Lower lobe of right lung (tissue), 2 donors: ENCODE measurements around the gene CDK11B. TPM values are rescaled to one million over a fixed set of nuclear protein-coding genes. Genes with fewer than 3 reads are reported as not detected.

Experiments
- ATAC-seq, 2 donors: fragments of 200-7000 bp; cut with Tn5 transposase; one replicate each; pipeline ENCODE4 v1.9.1; 2020 to 2022; ENCODE audit warnings: mild to moderate bottlenecking in 2 of 2, moderate library complexity in 2 of 2
- DNase-seq: peaks from one replicate; pipeline ENCODE4 v3.0.0-alpha.2; 2020
- H3K27ac ChIP-seq: fragments of 200-600 bp; one replicate; pipeline ENCODE4 v1.8.0; 2022
- H3K27me3 ChIP-seq: fragments of 200-600 bp; one replicate; pipeline ENCODE4 v1.8.0; 2022; ENCODE audit warnings: low read depth
- H3K36me3 ChIP-seq: fragments of 200-600 bp; one replicate; pipeline ENCODE4 v1.8.0; 2022; ENCODE audit warnings: mild to moderate bottlenecking
- H3K4me1 ChIP-seq: fragments of 200-600 bp; one replicate; pipeline ENCODE4 v1.8.0; 2022
- H3K4me3 ChIP-seq: fragments of 200-600 bp; one replicate; pipeline ENCODE4 v1.8.0; 2022; ENCODE audit warnings: mild to moderate bottlenecking
- H3K9me3 ChIP-seq: fragments of 200-600 bp; one replicate; pipeline ENCODE4 v1.8.0; 2022
- CTCF ChIP-seq: fragments of 200-600 bp; IDR thresholded peaks from one replicate; pipeline ENCODE4 v1.8.0; 2022; ENCODE audit warnings: antibody characterized with exemption, mild to moderate bottlenecking
- intact Hi-C: fragments of 100-400 bp; cut with DNase I; formaldehyde crosslinking; loops from one replicate; pipeline ENCODE4 v1.11.0; 2022
- total RNA-seq: library from RNA; stranded (reverse); fragmentation: NEBNext Ultra II Directional; extraction: Animal tissue kit (Norgen Biotek cat#: 25700); gene quantifications from one replicate; pipeline ENCODE4 v1.2.1, GENCODE V29; 2021
- donor health status: DM: no; HTN: yes; CAD: no; lungs with severe emphysema.

The CDK11B gene
- total RNA-seq, 1 donor from 2014 or later, result 23.0 TPM

DNA sequence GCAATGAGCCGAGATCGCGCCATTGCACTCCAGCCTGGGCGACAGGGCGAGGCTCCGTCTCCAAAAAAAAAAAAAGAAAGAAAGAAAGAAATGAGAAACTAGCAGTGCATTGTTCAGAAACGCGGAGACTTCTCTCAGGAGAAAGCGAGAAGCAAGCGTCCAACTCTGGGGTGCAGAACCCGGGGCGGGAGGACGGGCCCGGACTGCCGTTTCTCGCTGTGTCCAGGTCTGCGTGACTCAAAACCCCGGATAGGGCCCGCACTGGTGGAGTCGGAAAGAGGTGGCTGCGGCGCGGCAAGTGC lies 43.9 kb downstream of the CDK11B start:
- ATAC-seq, result no peak
- intact Hi-C loops, result no loop called here

DNA sequence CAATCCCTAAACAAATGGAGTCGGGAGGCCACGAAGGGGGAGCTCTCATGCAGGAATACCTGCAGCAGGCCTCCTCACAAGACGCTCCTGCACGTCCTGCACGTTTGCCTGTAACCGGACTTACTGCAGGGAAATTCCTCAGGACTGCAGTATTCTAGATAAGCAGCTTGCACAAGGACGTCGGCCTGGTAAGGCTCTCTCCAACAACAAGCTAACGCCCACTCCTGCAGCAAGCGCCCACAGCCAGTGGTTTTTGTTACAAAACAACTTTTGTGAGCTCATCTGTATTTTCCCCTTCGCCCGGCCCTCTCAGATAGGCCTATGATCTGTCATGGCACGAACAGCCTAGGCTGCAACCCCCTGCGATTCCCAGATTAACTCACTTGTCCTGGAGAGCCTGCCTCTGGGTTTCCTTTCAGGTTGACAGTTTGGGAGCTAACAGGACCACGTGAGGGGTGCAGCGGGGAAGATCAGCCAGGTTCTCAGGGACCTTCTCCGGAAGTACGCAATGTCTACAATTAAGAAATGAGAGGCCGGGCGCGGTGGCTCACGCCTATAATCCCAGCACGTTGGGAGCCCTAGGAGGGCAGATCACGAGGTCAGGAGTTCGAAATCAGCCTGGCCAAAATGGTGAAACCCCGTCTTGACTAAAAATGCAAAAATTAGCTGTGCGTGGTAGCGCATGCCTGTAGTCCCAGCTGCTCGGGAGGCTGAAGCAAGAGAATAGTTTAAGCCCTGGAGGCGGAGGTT lies 44.4 kb downstream of the CDK11B start:
- Histone ChIP-seq H3K4me1 (peaks cover 49% of the 10 kb centered on the region), H3K27me3 (no peaks in the 10 kb centered on the region), H3K9me3 (no peaks in the 10 kb centered on the region), H3K27ac (peak overlapping the region; percentile 100), H3K4me3 (peak overlapping the region; percentile 96), H3K36me3 (peaks cover 14% of the 10 kb centered on the region)
- intact Hi-C loops, result no loop called here
- peak; percentile 10 to 15 for ATAC-seq
- peak; percentile 80 for DNase-seq
- no peak for TF ChIP-seq CTCF

More for the DNA sequence above, 43.9 kb downstream of the CDK11B start:
- DNase-seq, result no peak
- H3K9me3 ChIP-seq, result no peaks in the 10 kb centered on the region
- peak overlapping the region; percentile 96 for H3K4me3 ChIP-seq
- no peaks in the 10 kb centered on the region for H3K27me3 ChIP-seq
- peaks cover 14% of the 10 kb centered on the region for H3K36me3 ChIP-seq
- peak overlapping the region; percentile 100 for H3K27ac ChIP-seq
- peaks cover 44% of the 10 kb centered on the region for H3K4me1 ChIP-seq
- no peak for TF ChIP-seq CTCF

GRCh38 chr1:1613509-1614082 lies 45.2 kb downstream of the CDK11B start:
- peaks cover 49% of the 10 kb centered on the region for H3K4me1 ChIP-seq
- intact Hi-C loops, result no loop called here

DNA sequence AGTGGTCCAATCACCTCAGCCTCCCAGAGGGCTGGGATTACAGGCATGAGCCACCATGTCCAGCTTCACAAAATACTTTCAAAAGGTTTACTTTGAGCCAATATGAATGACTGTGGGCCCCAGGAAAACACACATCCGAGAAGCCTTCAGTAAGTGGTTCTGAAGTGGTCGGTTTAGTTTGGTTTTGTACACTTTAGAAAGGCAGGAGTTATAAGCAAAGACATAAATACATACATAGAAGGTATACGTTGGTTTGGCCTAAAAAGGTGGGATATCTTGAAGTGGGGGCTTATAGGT lies 46.8 kb downstream of the CDK11B start:
- H3K27me3 ChIP-seq, result no peaks in the 10 kb centered on the region
- no peaks in the 10 kb centered on the region for H3K9me3 ChIP-seq
- H3K27ac ChIP-seq, result peak overlapping the region; percentile 100
- H3K36me3 ChIP-seq, result no peaks in the 10 kb centered on the region
- ATAC-seq, result peak; percentile 14 to 53
- intact Hi-C loops, result no loop called here
- H3K4me3 ChIP-seq, result peak overlapping the region; percentile 6
- H3K4me1 ChIP-seq, result peaks cover 47% of the 10 kb centered on the region
- DNase-seq, result peak; percentile 48
- TF ChIP-seq CTCF, result no peak

More at GRCh38 chr1:1613509-1614082, 45.2 kb downstream of the CDK11B start:
- Histone ChIP-seq H3K9me3 (no peaks in the 10 kb centered on the region), H3K36me3 (peaks cover 13% of the 10 kb centered on the region), H3K4me3 (peak overlapping the region; percentile 96), H3K27ac (peak overlapping the region; percentile 100), H3K27me3 (no peaks in the 10 kb centered on the region)
- DNase-seq (no peak), ATAC-seq (no peak)
- TF ChIP-seq CTCF, result no peak

DNA sequence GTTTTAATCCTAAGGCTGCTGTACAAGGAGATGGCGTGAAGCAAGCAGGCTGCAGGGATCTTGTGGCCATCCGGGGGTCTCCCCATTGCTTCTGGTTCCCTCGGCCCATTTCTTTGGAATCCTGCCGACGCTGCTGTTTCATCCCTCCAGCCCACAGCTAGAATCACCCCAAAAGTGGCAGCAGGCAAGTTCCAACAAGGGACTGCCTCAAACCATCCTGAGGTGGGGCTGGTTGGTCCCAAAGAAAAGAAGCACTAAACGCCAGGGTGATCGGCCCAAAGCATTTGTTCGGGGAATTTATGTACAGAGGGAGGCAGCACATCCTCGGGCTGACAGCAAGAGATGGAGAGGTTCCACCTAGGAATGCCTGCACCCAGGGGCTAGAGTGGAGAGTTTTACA lies 48.0 kb downstream of the CDK11B start:
- peak; percentile 40 for DNase-seq
- Histone ChIP-seq H3K4me1 (peaks cover 39% of the 10 kb centered on the region), H3K27me3 (no peaks in the 10 kb centered on the region), H3K36me3 (no peaks in the 10 kb centered on the region), H3K9me3 (no peaks in the 10 kb centered on the region), H3K27ac (peak overlapping the region; percentile 100), H3K4me3 (no peak overlapping the region)
- no peak for ATAC-seq
- TF ChIP-seq CTCF, result no peak
- intact Hi-C loops, result no loop called here
